ACHN (cell line): ENCODE measurements around the gene GTF3C2.
"Not testable (repeated sequence)": the region's sequence is repeated elsewhere in the genome, so short reads cannot be mapped to it uniquely, and the experiment has no call there.

Experiments
- DNase-seq: peaks from one replicate; pipeline ENCODE4 v3.0.0-alpha.2; 2015
- in situ Hi-C: cut with HindIII; loops from 2 replicates; pipeline ENCODE4 v1.10.0; 2017; ENCODE audit warnings: low sequenced_read_pairs, low pct_ligation_motif_present, low pct_unique_long_range_greater_than_20kb

The GTF3C2 gene

GRCh38 chr2:27305516-27305915, 51.0 kb downstream of the GTF3C2 start:
- in situ Hi-C loops = no loop called here

GRCh38 chr2:27304488-27305240, 51.9 kb downstream of the GTF3C2 start:
- in situ Hi-C loops = no loop called here
- no peak for DNase-seq

More at GRCh38 chr2:27305516-27305915, 51.0 kb downstream of the GTF3C2 start:
- DNase-seq = no peak

- in situ Hi-C loops = no loop called here
- DNase-seq = peak; percentile 87
Observed at GRCh38 chr2:27303093-27304025, 53.2 kb downstream of the GTF3C2 start.

GRCh38 chr2:27300606-27301005, 56.0 kb downstream of the GTF3C2 start:
- DNase-seq, in situ Hi-C loops: not testable (repeated sequence)

GRCh38 chr2:27298391-27299080, 58.0 kb downstream of the GTF3C2 start:
- in situ Hi-C loops = no loop called here
- DNase-seq = no peak

- in situ Hi-C loops = no loop called here
- no peak for DNase-seq
Observed at GRCh38 chr2:27297195-27297594, 59.4 kb downstream of the GTF3C2 start.

GRCh38 chr2:27296481-27296880, 60.1 kb downstream of the GTF3C2 start:
- in situ Hi-C loops = no loop called here
- no peak for DNase-seq

- in situ Hi-C loops = no loop called here
- DNase-seq = no peak
Observed at GRCh38 chr2:27294928-27295327, 61.6 kb downstream of the GTF3C2 start.

- DNase-seq = no peak
Observed at GRCh38 chr2:27291865-27292264, 64.7 kb downstream of the GTF3C2 start.

GRCh38 chr2:27290549-27290948, 66.0 kb downstream of the GTF3C2 start:
- in situ Hi-C loops = no loop called here
- DNase-seq = no peak

More at GRCh38 chr2:27291865-27292264, 64.7 kb downstream of the GTF3C2 start:
- in situ Hi-C loops = no loop called here

GRCh38 chr2:27288610-27289009, 68.0 kb downstream of the GTF3C2 start:
- in situ Hi-C loops = no loop called here
- DNase-seq = no peak

GRCh38 chr2:27285481-27285880, 71.1 kb downstream of the GTF3C2 start:
- in situ Hi-C loops = no loop called here

GRCh38 chr2:27284996-27285395, 71.6 kb downstream of the GTF3C2 start:
- DNase-seq = no peak
- in situ Hi-C loops = no loop called here

More at GRCh38 chr2:27285481-27285880, 71.1 kb downstream of the GTF3C2 start:
- no peak for DNase-seq

- in situ Hi-C loops = no loop called here
- no peak for DNase-seq
Observed at GRCh38 chr2:27282892-27283291, 73.7 kb downstream of the GTF3C2 start.

GRCh38 chr2:27281855-27282559, 74.6 kb downstream of the GTF3C2 start, which contains the start of gene TRIM54:
Gene TRIM54, plus strand, starts transcription at chr2:27282429. Its CDS starts 303 bp downstream, at chr2:27282732.
- in situ Hi-C loops = no loop called here
- no peak for DNase-seq

- no peak for DNase-seq
- in situ Hi-C loops = no loop called here
Observed at GRCh38 chr2:27281442-27281841, 75.1 kb downstream of the GTF3C2 start.

GRCh38 chr2:27280826-27281225, 75.7 kb downstream of the GTF3C2 start:
- in situ Hi-C loops = no loop called here

GRCh38 chr2:27278010-27278409, 78.6 kb downstream of the GTF3C2 start:
- no peak for DNase-seq
- in situ Hi-C loops = no loop called here

More at GRCh38 chr2:27280826-27281225, 75.7 kb downstream of the GTF3C2 start:
- DNase-seq = no peak
